ENCODE results near the gene TXNDC5.

GRCh38 chr6:7959453-7959852 lies 48.9 kb upstream of the TXNDC5 start:
- TF ChIP-seq CTCF (IDR thresholded peaks at IDR 0.05) (no peak), POLR2A (IDR thresholded peaks at IDR 0.05) (no peak)
